Measurements from ENCODE around the gene ROR2.
A peak's percentile ranks its signal among the peaks of the same experiment; 100 is the strongest.

The ROR2 gene

DNA sequence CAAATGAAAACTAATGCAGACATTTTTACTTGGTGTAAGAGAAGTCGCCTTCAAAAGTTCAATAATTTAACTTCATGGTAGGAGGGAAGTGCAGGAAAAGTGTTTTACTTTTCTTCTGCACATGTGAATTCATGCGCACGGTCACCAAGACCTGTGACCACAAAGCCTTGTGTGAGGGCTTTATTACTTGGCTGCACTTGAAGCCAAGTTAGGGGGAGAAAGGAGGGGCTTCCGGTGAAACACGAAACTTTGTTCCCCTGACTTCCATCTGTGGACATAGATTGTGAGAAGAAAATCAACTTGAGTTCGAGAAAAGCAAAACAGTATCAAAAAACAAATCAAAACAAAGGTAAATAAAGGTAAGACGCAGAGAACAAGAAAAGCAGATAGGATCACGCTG, 239.9 kb downstream of the ROR2 start:
- no peak for DNase-seq

DNA sequence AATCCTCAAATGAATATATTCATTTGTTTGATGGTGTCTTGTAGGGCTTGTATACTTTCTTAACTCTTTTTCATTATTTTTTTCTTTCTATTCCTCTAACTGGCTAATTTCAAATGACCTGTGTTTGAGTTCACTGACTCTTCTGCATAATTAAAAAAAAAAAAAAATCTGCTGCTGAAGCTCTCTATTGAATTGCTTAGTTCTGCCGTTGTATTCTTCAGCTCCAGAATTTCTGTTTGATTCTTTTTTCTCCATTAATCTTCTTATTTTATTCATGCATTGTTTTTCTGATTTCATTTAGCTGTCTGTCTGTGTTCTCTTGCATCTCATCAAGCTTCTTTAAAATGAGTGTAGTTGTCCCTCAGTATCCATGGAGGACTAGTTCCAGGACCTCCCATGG, 244.6 kb downstream of the ROR2 start:
- DNase-seq: no peak

DNA sequence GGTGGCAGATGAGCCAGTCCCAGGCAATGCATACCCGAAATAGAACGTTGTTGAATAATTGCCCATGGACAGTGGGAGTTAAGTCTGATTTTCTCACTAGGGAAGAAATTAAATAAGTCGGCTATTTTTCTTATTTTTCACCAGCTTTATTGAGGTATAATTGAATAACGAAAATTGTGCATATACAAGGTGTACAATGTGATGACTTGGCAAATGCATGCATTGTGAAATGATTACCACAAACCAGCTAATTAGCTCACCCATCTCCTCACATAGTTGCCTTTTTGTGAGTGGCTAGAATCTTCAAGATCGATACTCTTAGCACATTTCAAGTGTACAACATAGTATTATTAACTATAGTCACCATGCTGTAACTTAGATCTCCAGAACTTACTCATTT, 249.6 kb downstream of the ROR2 start:
- no peak for DNase-seq

DNA sequence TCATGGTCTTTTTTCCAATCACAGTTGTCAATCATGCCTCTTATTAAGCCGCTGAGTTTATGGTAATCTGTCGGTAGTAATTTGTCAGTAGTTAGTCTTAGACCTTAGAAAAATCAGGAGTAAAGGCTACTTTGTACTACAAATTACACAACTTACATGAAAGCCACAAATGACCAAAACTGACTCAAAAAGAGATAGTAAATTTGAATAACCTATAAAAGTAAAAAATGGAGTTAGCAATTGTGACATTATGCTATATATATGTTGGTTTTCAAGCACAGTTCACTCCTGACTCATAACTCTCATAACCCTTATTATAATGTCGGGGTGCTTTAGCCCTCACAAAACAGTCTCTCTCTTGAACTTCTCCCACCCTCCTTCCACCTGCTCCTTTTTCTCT, 251.8 kb downstream of the ROR2 start:
- DNase-seq: no peak

DNA sequence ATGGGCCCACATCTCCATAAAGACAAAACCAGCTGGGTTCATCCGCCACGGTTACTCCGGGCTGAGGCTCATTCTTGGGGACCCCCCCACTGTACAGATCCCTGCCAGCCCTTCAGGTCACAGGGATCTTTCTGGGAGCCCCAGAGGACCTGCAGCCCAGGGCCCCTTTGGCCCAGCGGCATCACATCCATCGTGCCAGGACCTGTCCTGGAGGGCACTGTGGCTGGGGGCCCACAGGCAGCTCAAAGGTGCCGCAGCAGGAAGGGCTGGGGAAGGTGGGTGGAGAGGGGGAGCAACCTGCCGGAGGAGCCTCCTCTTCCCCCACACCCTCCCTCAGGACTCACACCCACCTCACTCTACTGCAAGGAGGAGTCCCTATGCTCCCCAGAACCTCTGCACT, 252.8 kb downstream of the ROR2 start:
- DNase-seq: no peak

DNA sequence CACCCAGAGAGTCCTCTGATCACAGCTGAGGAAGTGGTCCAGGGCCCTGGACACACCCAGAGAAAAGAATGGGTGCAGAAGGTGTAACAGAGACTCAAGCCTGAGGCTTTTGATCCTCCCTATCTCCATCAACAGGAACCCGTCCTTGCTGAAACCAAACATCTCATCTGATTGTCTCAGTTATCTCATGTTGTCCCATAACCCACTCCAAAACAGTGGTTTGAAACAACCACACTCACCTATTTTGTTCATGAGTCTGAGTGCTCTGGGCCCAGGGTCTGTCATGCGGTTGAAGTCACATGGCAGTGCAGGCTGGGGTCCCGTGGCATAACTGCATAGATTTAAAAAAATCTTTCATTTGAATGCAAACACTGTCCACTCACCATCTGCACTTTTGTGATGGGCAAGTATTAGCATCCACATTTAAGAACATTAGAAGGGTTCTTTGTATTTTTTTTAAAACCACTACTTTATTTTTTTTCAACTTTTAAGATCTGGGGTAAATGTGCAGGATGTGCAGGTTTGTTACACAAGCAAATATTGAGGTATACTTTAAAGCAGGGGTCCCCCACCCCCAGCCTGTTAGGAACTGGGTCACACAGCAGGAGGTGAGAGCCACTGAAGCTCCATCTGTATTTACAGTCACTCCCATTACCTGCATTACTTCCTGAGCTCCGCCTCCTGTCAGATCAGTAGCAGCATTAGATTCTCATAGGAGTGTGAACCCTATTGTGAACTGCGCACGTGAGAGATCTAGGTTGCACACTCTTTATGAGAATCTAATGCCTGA, 255.8 kb downstream of the ROR2 start:
- no peak for DNase-seq

DNA sequence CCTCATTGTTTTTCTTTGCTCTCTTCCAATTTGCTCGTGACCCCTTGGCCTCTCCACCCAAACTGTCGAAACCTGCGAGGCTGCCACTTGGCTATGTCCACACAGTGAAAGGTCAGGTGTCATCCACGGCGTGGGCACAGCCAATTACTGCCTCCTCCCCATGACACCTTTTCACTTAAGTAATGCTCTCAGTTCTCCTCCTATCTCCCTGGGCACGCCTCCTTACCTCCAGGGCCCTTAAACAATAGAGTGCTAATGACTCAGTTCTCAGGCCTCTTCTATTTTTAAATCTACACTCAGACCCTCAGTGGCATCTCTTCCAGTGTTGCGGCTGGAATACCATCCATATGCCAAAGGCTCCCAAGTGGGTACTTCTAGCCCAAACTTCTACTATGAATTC, 256.8 kb downstream of the ROR2 start:
- DNase-seq: no peak

DNA sequence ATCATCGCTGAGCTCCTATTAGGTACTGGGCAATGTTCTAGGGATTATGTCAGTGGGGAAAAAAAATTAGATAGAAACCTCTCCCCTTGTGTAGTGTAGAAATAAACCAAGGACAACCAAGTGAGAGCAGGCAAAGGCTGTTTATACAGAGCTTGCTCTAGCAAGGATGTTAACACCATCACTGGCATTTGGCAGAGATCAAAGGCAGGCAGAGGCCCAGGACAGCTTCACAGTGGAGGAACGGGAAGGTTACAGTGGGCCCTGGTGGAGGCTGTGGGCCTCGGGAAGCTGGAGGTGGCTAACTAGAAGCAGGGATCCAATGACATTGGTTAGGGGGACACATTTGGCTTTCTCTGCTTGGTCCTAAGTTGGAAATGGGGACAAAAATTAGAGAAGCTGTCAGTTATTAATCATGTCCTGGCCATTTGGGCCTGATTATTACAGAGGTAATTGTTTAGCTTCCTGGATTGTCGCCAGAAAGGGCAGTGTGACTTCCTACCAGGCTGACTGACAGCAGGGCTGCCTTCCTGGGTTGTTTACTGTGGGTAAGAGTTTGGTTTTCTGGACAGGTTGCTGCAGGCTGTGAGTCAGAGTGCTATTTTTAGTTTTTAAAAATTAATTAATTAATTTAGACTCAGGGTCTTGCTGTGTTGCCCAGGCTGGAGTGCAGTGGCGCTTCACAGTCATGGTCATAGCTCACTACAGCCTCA, 259.3 kb downstream of the ROR2 start:
- no peak for DNase-seq

DNA sequence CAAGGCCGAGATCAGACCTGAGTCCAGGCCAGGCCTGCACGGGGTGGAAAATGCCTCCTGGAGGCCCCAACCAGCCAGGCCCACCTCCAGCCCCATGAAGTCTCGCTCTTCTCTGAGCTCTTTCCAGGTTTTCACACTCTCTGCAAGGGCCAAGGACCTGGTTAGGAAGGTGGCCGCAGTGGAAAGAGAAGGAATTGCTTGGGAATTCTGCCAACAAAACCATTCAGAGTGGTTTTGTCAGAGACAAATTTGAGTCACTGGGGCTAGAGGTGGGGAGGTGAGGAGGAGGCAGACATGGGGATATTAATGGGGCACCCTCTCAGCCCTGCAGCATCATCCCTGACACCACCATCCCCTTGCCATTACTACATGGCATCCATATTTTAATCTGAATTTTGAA, 261.0 kb downstream of the ROR2 start:
- no peak for DNase-seq

DNA sequence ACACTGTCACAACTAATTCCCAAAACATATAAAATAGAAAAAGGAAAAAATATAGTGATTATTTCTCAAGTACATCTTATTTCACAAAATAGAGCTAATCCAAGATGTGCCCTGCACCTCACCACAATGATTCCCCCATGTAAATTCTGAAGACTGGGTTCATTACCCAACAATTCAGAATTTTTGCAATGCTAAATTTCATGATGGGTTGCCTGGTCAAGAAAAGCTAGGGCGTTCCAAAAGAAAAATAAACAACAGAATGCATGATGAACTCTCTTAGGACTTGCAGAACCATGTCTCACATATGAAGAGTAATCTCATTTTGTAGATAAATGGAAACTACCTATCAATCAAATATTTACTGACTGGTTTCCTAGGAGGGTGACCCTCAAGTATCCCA, 266.8 kb downstream of the ROR2 start:
- DNase-seq: no peak

DNA sequence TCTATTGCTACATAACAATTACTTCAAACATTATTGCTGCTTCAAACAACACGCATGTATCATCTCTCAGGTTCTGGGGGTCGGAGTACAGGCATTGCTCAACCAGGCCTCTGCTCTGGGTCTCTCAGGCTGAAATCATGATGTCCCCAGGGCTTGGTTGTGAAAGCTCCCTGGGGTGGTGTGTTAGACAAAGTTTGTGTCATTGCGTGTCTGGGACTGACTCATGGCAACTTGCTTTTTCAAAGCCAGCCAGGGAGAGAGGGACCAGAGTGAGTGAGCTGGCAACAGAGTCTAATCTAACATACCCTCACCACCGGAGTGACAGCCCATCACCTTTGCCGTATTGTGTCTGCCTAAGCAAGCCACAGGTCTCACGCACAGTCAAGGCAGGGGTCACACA, 267.2 kb downstream of the ROR2 start:
- DNase-seq: no peak

DNA sequence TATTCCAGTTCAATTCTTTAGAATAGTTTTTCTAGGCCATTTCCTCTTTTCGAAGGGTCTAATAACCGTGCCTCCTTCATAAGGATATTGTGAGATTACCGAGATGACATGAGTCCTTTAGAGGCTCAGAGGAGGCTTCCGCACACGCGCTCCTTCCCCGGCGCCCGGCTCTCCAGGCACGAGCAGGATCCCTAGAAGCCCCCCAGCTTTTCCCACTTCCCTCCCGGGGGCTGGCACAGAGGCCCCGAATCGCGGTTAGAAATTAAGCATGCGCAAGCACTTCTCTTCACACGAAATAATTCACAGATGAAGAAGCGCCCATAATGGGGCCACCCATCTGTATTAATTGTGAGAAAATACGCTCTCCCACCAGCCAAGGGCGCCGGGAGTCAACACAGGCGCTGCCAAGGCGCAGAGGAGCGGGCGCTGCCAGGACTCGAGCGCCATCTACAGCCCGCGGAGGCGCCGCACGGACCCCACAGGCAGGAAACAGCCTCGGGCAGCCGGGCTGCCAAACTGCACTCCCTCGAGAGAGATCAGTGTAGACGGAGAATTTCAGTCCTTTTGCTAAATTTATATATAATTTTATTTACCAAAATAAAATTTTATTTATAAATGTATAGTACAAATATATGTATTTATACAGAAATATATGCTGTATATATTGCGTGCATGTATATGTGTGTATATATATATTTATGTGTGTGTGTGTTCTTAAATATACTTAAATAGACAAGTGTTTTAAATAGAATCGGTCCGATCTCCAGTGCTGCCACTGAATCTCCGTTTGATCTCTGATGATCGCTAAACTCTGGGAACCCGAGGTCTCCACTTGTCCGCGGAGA, 268.3 kb downstream of the ROR2 start:
- peak; percentile 77 for DNase-seq

DNA sequence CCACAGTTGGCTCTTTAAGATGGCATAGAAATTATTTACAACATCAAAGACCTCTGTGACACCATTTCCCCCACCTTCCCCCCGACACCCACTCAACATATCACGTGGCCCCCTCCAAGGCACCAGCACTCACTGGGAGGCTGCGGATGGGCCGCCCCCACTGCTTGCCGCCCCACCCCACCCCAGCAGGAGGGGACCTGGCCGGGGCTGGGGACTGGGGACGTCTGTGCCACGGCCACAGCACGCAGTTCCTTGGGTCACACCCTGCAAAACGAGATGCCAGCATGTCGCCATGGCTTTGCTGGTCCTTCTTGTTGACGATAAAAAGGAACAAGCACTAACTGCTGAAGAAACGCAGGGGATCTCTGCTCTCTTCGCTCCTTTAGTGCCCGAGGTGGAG, 269.0 kb downstream of the ROR2 start:
- no peak for DNase-seq

DNA sequence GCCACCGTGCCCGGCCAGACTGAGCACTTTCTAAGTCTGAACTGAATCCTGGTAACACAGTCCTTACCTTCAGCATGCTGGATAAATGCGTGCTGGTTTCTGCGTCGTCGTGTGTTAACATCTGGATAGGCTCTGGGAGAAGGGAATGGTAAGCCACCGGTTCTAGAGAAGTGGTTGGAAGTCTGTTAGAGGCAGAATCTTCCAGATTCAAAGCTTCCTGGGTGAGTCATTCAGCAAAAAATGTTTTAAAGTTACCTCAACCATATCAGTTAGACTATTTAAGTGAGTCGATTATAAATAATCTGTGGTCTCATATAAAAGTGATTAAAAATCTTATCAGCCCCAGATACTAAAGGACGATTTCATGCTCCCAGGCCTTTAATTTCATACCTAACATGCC, 269.9 kb downstream of the ROR2 start:
- DNase-seq: no peak

DNA sequence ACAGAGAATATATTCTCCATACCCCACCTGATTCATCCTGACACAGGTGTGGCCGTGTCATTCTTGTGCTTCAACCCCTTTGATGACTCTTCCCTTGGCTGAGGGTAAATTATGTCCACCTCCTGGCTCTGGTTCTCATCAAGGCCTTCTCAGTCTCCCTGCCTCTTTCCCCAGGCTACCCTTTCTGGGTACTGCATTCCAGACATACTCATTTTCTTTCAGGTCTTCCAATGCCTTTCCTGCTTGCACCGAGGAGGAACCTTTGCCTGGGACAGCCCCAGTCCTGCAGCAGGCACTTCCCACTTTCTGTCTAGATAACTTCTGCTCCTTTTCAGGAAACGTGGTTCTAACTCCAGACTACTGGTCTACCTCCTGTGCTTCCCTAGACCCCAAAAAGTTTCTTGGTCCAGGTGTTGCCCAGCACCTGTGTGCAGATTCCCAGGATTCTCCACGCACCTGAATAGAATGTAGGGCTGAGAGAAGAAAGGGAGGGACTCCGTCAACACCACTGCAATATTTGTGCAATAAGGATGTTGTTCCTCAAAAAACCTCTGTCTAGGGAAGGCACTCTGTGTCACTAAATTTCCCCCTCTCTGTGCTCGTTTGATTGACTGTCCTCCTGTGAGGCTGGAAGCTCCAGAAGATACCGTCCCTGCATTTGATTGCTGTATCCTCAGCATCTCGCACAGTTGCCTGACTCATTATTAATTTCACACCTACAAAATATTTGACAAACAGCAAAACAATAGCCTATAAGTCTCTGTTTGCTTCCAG, 271.0 kb downstream of the ROR2 start:
- no peak for DNase-seq

DNA sequence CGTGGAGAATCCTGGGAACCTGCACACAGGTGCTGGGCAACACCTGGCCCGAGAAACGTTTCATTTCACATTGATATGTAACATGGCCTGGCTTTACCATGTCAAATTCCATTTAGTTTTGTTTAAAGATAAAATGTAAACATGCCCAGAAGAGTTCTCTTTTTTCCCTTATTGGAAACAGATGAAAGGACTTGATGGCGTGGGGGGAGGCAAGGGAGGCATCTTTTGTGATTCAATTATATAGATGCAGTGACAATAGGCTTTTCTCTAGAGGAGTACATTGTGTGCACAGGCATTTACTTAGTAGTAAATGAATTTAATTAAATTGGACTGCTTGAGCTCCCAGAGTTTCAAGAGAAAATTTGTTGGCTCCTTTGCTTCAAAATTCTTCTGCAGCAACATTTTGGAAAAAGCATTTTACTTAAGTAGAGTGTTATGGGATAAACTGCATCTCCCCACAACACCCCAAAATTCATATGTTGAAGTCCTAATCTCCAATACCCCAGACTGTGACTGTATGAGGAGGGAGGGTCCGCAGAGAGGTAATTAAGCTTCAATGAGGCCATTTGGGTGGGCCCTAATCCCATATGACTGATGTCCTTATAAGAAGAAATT, 272.1 kb downstream of the ROR2 start:
- no peak for DNase-seq

DNA sequence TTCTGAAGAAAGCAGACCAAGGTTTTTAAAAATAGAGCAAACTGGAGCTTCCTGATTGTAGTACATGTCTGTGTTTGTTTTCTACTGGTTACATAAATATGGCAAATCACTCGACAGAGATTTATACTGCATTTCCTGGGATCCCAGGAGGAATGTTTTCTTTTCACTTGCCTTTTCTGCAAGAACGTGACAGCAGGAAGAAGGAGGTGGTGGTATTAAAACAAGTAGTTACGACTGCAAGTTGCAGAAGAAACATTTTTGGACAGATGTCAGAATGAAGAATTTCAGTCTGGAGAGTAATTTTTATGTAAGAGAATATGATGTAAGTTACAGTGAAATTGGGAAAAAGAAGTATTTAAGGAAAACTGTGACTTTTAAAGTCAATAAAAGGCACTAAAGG, 272.7 kb downstream of the ROR2 start:
- no peak for DNase-seq

DNA sequence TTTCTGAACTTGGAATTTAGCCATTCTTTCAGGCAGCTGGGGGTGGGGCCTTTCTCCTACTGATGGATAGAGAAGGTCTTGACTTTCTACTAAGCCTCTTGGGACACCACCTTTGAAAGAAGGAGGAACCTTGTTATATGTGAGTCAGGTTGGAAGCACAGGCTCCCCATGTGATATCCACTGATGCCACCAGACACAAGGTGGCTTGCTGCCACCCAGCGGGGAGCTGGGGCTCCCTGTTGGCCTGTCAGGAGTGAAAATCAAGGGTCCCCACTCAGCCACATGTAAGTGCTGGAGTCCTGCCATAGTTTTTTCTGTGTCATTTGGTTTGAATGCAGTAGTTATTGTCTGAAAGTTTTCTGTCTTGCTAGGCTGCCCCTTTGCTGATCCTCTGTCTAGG, 274.0 kb downstream of the ROR2 start:
- no peak for DNase-seq

DNA sequence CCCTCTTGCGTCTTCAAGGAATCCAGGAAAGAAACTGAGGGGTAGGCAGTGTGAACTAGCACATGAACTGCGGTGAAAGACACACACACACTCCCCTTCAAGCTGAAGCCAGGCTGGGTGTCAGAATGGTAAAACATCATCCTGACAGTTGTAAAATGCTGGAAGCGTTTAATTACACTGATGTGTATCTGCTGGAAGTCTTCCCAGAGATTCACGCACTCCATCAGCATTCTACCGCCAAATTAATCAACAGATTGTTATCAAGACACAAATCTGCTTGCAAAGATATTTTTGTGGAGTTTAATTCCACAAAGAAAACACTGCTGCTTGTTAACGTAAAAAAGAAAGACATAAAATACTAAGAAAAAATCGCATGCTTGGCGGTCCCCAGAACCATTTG, 285.4 kb downstream of the ROR2 start:
- no peak for DNase-seq

DNA sequence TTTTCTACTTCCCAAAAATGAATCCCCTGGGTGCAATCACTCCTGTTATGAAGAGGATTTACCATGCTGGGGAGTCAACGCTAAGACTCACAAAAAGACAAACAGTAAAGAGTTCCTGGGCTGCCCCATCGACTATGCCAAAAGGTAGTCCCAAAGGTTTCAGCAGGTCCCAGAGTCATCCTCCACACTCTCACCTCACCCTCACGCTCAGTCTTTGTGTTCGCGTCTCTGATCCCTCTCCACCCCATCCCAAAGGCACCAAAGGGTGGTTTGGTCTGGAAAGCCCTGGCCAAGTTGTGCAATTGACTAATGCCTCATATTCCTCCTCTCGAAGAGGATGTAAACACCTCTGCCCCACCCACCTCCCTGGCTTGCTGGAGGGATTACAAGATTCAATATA, 286.2 kb downstream of the ROR2 start:
- DNase-seq: no peak

DNA sequence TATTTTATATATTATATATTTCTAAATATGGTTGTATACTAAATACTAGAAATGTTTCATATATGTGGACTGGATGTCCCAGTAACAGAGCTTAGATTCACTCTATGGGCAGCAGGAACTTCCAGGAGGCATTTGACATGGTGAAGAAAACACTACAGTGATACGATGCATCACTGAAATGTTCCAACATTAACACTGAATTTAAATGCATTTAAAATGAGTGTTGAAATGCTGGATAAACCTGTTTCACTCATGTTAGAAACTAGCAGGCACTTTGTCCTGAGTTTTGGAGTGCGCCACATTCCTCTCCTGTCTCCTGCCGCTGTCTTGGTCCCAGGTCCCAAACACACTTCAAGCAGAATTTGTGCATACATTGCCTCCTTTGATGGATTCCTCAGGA, 288.6 kb downstream of the ROR2 start:
- DNase-seq: no peak

DNA sequence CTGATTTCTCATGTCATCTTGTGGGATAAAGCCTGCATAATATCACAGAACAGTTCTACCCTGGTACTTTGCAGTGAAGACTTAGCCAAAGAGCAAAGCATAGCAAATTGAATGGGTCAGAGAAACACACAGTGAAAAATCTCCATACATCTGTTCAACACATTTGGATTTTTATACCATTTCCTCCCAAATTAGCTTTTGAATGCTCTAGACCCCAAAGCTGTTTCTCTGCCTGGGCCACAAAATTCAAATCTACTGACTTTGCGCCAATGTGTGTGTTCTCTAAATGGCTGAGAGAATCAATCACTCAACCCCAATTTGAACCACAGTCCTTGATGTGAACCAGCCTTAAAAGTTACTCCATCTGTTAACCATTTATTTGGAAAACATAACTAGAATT, 289.5 kb downstream of the ROR2 start:
- no peak for DNase-seq

All from left hindlimb (tissue), 1 donor.